GM12892 (cell line): Measurements from ENCODE around the gene DSP.

Experiments used
- DNase-seq: peaks from one replicate; pipeline ENCODE4 v3.0.0; 2011; ENCODE audit not compliant: insufficient read length
- FAIRE-seq: peaks from 2 replicates; lab custom pipeline; 2011; peaks lifted over from hg19 to GRCh38; lab: Jason Lieb, UNC
- POLR2A ChIP-seq: IDR thresholded peaks from 2 replicates; pipeline ENCODE4 v1.6.1; 2011; ENCODE audit warnings: low read depth, low read length, control low read depth
- POLR2AphosphoS5 ChIP-seq: IDR thresholded peaks from 2 replicates; pipeline ENCODE4 v1.6.1; 2011; ENCODE audit warnings: low read depth, low read length, control low read depth
- TAF1 ChIP-seq: IDR thresholded peaks from 2 replicates; pipeline ENCODE4 v1.6.1; 2011; ENCODE audit warnings: low read depth, mild to moderate bottlenecking, control low read depth, low read length, borderline replicate concordance

Gene DSP

DNA sequence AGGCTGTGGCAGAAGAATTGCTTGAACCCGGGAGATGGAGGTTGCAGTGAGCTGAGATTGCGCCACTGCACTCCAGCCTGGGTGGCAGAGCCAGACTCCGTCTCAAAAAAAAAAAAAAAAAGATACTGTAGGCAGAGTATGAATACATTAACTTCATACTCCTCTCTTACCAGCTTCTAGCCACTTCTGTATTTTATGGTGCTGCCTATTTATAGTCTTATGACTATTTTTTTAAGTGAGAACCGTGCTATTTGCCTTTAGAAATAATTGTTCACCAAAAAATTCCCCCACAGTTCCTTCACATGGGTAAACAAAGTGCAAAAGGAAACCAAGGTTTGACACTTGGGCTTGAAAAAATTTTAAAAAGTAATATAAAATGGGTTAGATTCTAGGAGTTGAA is 47.0 kb downstream of the DSP start:
- no peak for TF ChIP-seq POLR2AphosphoS5
- TF ChIP-seq TAF1: no peak
- TF ChIP-seq POLR2A: no peak
- DNase-seq: no peak
- no peak for FAIRE-seq

DNA sequence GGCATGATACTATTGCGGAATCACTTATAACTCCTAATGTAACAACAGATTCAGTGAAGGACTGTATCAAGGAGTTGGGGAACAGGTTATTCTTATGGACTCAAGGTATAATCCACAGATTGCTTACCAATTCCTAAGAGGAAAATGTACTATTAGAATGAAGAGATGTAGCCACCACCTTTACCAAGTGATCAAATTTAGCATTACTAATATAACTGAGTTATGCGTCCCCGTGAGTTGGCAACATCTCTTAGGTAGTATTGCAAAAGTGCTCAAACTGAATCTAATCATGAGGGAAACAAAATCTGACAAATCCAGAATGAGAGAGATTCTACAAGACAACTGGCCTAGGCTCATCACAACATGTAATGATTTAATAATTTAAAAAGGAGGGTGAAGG is 47.8 kb downstream of the DSP start:
- FAIRE-seq (no peak), DNase-seq (no peak)
- TF ChIP-seq POLR2A (no peak), TAF1 (no peak), POLR2AphosphoS5 (no peak)

- DNase-seq: peak; percentile 72
- TF ChIP-seq POLR2AphosphoS5 (peak; percentile 79), TAF1 (peak; percentile 84), POLR2A (peak; percentile 92)
- peak; percentile 99 for FAIRE-seq
Measured at GRCh38 chr6:7589949-7590917, 48.8 kb downstream of the DSP start, which contains the start of gene SNRNP48. SNRNP48 (plus strand) TSS chr6:7590198; CDS start chr6:7590258, 60 bp downstream.

DNA sequence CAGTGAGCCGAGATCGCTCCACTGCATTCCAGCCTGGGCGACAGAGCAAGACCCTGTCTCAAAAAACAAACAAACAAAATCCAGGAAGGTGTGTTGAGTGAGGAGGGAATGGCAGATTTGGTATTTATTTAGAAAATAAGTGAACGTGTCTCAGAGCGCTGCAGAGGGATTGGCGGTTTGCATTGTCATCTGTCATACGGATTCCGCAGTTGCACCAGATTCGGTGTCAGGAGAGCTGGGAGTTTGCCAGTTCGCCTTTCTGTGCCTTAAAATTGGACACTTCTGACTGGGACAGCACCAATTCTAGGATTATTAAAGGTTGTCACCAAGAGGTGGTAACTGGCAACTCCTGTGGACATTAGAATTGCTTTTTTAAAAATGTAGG is 49.4 kb downstream of the DSP start:
- DNase-seq (no peak), FAIRE-seq (no peak)
- TF ChIP-seq TAF1: no peak
- no peak for TF ChIP-seq POLR2A
- TF ChIP-seq POLR2AphosphoS5: no peak

GRCh38 chr6:7591770-7592169 is 50.3 kb downstream of the DSP start:
- DNase-seq (no peak), FAIRE-seq (no peak)

GRCh38 chr6:7593229-7593628 is 51.8 kb downstream of the DSP start:
- DNase-seq (no peak), FAIRE-seq (no peak)
- TF ChIP-seq POLR2A (no peak), POLR2AphosphoS5 (no peak), TAF1 (no peak)

More at GRCh38 chr6:7591770-7592169, 50.3 kb downstream of the DSP start:
- TF ChIP-seq TAF1 (no peak), POLR2A (no peak), POLR2AphosphoS5 (no peak)

- DNase-seq (no peak), FAIRE-seq (no peak)
- TF ChIP-seq POLR2AphosphoS5 (no peak), TAF1 (no peak)
Measured at GRCh38 chr6:7594579-7595125, 53.2 kb downstream of the DSP start.

GRCh38 chr6:7604003-7604402 is 62.5 kb downstream of the DSP start:
- no peak for TF ChIP-seq TAF1
- TF ChIP-seq POLR2AphosphoS5: no peak
- TF ChIP-seq POLR2A: no peak
- FAIRE-seq (no peak), DNase-seq (no peak)

DNA sequence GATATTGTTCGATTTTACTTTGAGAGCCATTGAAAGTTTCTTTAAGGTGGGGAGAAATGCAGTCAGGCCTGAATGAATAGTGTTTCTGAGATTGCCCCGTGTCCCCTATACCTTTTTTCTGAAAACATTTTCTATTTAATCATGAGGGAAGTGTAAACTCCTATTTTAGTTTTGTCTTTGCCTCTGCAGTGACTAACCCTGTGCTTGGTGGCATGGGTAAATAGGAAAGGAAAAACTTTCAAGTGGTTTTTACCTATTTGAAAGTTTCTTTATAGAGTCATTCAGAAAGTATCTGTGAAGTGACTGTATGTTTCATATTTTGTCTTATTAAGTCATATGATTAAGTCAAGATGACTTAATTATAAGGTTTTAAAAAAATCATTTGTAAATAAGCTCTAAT is 63.0 kb downstream of the DSP start:
- no peak for FAIRE-seq
- TF ChIP-seq POLR2A (no peak), TAF1 (no peak), POLR2AphosphoS5 (no peak)
- no peak for DNase-seq

DNA sequence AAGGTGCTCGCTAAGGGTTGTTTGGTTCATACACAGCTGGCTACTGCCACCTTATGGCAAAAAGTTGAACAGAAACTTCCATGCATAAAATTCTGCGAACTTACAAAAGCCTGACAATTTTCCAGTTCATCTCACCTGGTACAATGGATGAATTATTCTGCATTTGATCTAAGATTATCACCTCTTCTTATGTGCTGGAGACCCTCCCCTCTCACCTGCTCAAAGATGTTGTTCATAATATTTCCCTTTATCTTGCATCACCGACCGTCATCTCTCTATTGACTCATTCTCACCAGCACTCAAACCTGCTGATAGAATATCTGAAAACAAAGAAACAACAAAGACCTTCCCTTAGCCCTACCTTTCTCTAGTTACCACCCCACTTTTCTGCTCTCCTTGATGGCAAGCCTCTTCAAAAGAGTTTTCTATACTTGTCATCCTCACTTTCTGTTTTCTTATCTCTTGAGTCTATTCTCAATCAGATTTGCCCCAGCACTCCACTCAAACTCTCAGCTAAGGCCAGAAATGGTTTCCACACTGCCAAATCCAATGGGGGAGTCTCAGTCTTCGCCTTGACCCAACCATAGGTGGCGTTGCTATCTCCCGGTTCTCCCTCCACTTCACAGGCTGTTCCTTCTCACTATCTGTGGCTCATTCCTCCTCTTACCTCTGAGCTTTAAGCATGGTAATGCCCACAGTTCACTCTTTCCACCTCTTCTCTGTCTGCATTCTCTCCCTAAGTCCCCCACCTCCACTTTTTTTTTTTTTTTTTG is 74.3 kb downstream of the DSP start:
- DNase-seq: no peak
- TF ChIP-seq TAF1 (no peak), POLR2A (no peak), POLR2AphosphoS5 (no peak)
- FAIRE-seq: no peak

- DNase-seq: no peak
- TF ChIP-seq POLR2AphosphoS5 (no peak), POLR2A (no peak), TAF1 (no peak)
- FAIRE-seq: no peak
Measured at GRCh38 chr6:7617801-7618764, 76.6 kb downstream of the DSP start.
